GM12892 (cell line): ENCODE measurements around the gene AMD1.

Experiments
- POLR2A ChIP-seq: IDR thresholded peaks from 2 replicates; pipeline ENCODE4 v1.6.1; 2011; ENCODE audit warnings: low read depth, low read length, control low read depth
- POLR2AphosphoS5 ChIP-seq: IDR thresholded peaks from 2 replicates; pipeline ENCODE4 v1.6.1; 2011; ENCODE audit warnings: low read depth, low read length, control low read depth
- TAF1 ChIP-seq: IDR thresholded peaks from 2 replicates; pipeline ENCODE4 v1.6.1; 2011; ENCODE audit warnings: low read depth, mild to moderate bottlenecking, control low read depth, low read length, borderline replicate concordance

DNA sequence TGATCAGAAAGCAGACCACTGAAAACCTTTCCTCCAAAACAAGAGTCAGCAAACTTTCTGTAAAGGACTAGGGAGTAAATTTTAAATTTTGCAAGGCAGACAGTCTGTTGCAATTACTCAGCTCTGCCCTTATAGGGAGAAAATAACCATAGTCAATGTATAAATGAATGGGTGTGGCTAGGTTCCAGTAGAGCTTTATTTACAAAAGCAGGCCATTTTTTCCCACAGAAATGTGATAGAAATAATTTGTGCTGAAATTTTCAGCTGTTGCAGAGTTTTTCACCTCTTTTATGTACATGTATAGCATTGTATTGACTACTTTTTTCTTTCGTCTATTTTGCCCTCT is 7.7 kb downstream of the AMD1 start:
- TF ChIP-seq POLR2A: no peak
- TF ChIP-seq POLR2AphosphoS5: no peak
- TF ChIP-seq TAF1: no peak
